Tibial nerve (tissue), 3 donors: ENCODE results near the gene INPPL1.

ENCODE experiments used
- POLR2A ChIP-seq, 2 donors: fragments of 450-650 bp; IDR thresholded peaks; one replicate each; pipeline ENCODE4 v1.6.1; 2017; ENCODE audit warnings: antibody characterized with exemption in 2 of 2, mild to moderate bottlenecking in 2 of 2, moderate library complexity in 2 of 2
- TF ChIP-seq, protein P1 (sequence below), 5 experiments: fragments of 200-600 bp in 3 of 5; fragments of 450-650 bp in 2 of 5; sonication (generic) in 3 of 5; IDR thresholded peaks; one replicate each; pipeline ENCODE4 v1.5.1; 2016 to 2019; ENCODE audit warnings: antibody characterized with exemption in 5 of 5, mild to moderate bottlenecking in 3 of 5, moderate library complexity in 2 of 5

DNA sequence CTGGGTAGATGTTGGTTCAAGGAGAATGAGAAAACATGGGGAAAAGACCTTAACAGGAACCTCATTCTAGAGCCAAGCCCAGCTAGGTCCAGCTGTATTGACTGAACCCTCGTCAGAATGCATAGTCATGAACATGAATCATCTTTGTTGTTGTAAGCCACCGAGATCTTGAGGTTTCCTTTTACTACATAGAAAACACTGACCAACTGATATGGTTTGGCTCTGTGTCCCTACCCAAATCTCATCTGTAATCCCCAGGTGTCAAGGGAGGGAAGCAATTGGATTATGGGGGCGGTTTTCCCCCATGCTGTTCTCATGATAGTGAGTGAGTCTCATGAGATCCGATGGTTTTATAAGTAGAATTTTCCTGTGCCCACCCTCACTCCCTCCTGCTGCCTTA, 38.8 kb downstream of the INPPL1 start:
- TF ChIP-seq, protein P1, sequence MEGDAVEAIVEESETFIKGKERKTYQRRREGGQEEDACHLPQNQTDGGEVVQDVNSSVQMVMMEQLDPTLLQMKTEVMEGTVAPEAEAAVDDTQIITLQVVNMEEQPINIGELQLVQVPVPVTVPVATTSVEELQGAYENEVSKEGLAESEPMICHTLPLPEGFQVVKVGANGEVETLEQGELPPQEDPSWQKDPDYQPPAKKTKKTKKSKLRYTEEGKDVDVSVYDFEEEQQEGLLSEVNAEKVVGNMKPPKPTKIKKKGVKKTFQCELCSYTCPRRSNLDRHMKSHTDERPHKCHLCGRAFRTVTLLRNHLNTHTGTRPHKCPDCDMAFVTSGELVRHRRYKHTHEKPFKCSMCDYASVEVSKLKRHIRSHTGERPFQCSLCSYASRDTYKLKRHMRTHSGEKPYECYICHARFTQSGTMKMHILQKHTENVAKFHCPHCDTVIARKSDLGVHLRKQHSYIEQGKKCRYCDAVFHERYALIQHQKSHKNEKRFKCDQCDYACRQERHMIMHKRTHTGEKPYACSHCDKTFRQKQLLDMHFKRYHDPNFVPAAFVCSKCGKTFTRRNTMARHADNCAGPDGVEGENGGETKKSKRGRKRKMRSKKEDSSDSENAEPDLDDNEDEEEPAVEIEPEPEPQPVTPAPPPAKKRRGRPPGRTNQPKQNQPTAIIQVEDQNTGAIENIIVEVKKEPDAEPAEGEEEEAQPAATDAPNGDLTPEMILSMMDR (IDR thresholded peaks at IDR 0.05): no peak
- TF ChIP-seq POLR2A (IDR thresholded peaks at IDR 0.05): no peak
